Subcutaneous adipose tissue (tissue), 4 donors: ENCODE measurements around the gene NDUFAF5. TPM values are rescaled to one million over a fixed set of nuclear protein-coding genes. Genes with fewer than 3 reads are reported as not detected.

Experiments
- CTCF ChIP-seq: fragments of 450-650 bp; IDR thresholded peaks from one replicate; pipeline ENCODE4 v1.5.1; 2016; ENCODE audit warnings: low read depth, mild to moderate bottlenecking, control low read depth, antibody characterized with exemption, moderate library complexity
- total RNA-seq, 4 donors: library from RNA; depleted of rRNA; stranded (reverse); fragments of >200 nt; gene quantifications; one replicate each; pipeline ENCODE4 v1.1.0, GENCODE V29; 2016

NDUFAF5 gene
- total RNA-seq, 4 donors from 2014 or later: 12.3 to 42.4 (median 26.9) TPM

GRCh38 chr20:13841206-13841605 lies 56.4 kb downstream of the NDUFAF5 start:
- TF ChIP-seq CTCF: no peak

- TF ChIP-seq CTCF: no peak
These were observed 59.5 kb downstream of the NDUFAF5 start for GRCh38 chr20:13844296-13844695.

- TF ChIP-seq CTCF: no peak
These were observed 66.5 kb downstream of the NDUFAF5 start for GRCh38 chr20:13851279-13851678.

- no peak for TF ChIP-seq CTCF
These were observed 67.5 kb downstream of the NDUFAF5 start for GRCh38 chr20:13852306-13852705.

GRCh38 chr20:13855613-13856012 lies 70.8 kb downstream of the NDUFAF5 start:
- no peak for TF ChIP-seq CTCF

- TF ChIP-seq CTCF: no peak
These were observed 71.5 kb downstream of the NDUFAF5 start for GRCh38 chr20:13856354-13856753.

GRCh38 chr20:13857304-13857703 lies 72.5 kb downstream of the NDUFAF5 start:
- TF ChIP-seq CTCF: no peak
